Measurements from ENCODE around the gene MCIDAS. TPM values are rescaled to one million over a fixed set of nuclear protein-coding genes. Genes with fewer than 3 reads are reported as not detected.

MCIDAS gene
- total RNA-seq, 1 donor from 2014 or later: not detected

GRCh38 chr5:55218967-55219366, 8.1 kb downstream of the MCIDAS start:
- TF ChIP-seq, protein P1, sequence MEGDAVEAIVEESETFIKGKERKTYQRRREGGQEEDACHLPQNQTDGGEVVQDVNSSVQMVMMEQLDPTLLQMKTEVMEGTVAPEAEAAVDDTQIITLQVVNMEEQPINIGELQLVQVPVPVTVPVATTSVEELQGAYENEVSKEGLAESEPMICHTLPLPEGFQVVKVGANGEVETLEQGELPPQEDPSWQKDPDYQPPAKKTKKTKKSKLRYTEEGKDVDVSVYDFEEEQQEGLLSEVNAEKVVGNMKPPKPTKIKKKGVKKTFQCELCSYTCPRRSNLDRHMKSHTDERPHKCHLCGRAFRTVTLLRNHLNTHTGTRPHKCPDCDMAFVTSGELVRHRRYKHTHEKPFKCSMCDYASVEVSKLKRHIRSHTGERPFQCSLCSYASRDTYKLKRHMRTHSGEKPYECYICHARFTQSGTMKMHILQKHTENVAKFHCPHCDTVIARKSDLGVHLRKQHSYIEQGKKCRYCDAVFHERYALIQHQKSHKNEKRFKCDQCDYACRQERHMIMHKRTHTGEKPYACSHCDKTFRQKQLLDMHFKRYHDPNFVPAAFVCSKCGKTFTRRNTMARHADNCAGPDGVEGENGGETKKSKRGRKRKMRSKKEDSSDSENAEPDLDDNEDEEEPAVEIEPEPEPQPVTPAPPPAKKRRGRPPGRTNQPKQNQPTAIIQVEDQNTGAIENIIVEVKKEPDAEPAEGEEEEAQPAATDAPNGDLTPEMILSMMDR (IDR thresholded peaks at IDR 0.05; ENCODE audit: unreplicated experiment): no peak
- Mint-ChIP-seq H3K36me3 (ENCODE audit: low read depth, unreplicated experiment) (no peaks in the 10 kb centered on the region), H3K27me3 (ENCODE audit: unreplicated experiment) (peaks cover 12% of the 10 kb centered on the region), H3K4me3 (ENCODE audit: unreplicated experiment) (no peak overlapping the region), H3K9me3 (ENCODE audit: unreplicated experiment) (no peaks in the 10 kb centered on the region), H3K4me1 (ENCODE audit: unreplicated experiment) (peaks cover 16% of the 10 kb centered on the region), H3K27ac (ENCODE audit: unreplicated experiment) (no peak overlapping the region)
- DNase-seq (ENCODE audit: low spot score): no peak

DNA sequence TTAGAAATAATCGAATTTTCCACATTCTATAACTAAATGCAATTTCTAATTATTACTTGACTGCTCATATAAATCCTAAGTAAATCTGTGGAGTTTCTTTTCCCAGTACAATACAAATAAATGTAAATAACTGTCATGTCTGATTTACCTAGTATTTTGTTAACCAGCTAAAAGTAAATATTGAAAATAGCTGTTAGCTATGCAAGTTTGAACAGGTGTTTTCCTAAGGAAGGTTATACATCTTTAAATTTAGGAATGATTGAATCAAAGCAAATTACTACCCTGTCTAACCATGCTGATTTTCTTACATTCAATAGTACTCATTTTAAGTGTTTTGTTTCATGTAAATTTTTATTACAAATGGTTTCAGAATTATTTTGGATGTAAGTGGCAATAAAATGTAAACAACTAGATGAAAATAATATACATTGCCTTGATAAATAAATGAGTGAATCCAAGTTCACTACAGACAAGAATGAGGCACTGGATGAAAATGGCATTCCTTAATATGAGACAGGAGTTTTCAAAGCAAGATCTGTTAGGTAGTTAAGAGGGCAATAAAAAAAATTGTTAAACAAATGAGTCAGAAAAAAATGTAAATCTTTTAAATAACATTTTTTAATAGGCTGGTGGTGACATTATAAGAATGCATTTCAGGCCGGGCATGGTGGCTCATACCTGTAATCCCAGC, 15.8 kb downstream of the MCIDAS start:
- TF ChIP-seq, protein P1 (IDR thresholded peaks at IDR 0.05; ENCODE audit: unreplicated experiment): no peak
- no peak for DNase-seq (ENCODE audit: low spot score)
- no peak overlapping the region for H3K27ac Mint-ChIP-seq (ENCODE audit: unreplicated experiment)
- H3K9me3 Mint-ChIP-seq (ENCODE audit: unreplicated experiment): no peaks in the 10 kb centered on the region
- no peak overlapping the region for H3K4me3 Mint-ChIP-seq (ENCODE audit: unreplicated experiment)
- H3K27me3 Mint-ChIP-seq (ENCODE audit: unreplicated experiment): no peaks in the 10 kb centered on the region
- no peaks in the 10 kb centered on the region for H3K4me1 Mint-ChIP-seq (ENCODE audit: unreplicated experiment)
- no peaks in the 10 kb centered on the region for H3K36me3 Mint-ChIP-seq (ENCODE audit: low read depth, unreplicated experiment)

- Mint-ChIP-seq H3K36me3 (ENCODE audit: low read depth, unreplicated experiment) (no peaks in the 10 kb centered on the region), H3K4me3 (ENCODE audit: unreplicated experiment) (no peak overlapping the region), H3K27ac (ENCODE audit: unreplicated experiment) (no peak overlapping the region), H3K27me3 (ENCODE audit: unreplicated experiment) (peaks cover 1% of the 10 kb centered on the region), H3K9me3 (ENCODE audit: unreplicated experiment) (no peaks in the 10 kb centered on the region), H3K4me1 (ENCODE audit: unreplicated experiment) (no peaks in the 10 kb centered on the region)
- TF ChIP-seq, protein P1 (IDR thresholded peaks at IDR 0.05; ENCODE audit: unreplicated experiment): no peak
- DNase-seq (ENCODE audit: low spot score): no peak
These were observed 22.1 kb downstream of the MCIDAS start for GRCh38 chr5:55205001-55205400.

GRCh38 chr5:55191165-55191564, 36.0 kb downstream of the MCIDAS start:
- H3K9me3 Mint-ChIP-seq (ENCODE audit: unreplicated experiment): no peaks in the 10 kb centered on the region
- no peak for DNase-seq (ENCODE audit: low spot score)
- TF ChIP-seq, protein P1 (IDR thresholded peaks at IDR 0.05; ENCODE audit: unreplicated experiment): no peak
- no peaks in the 10 kb centered on the region for H3K36me3 Mint-ChIP-seq (ENCODE audit: low read depth, unreplicated experiment)
- no peaks in the 10 kb centered on the region for H3K4me1 Mint-ChIP-seq (ENCODE audit: unreplicated experiment)
- H3K4me3 Mint-ChIP-seq (ENCODE audit: unreplicated experiment): no peak overlapping the region
- no peaks in the 10 kb centered on the region for H3K27me3 Mint-ChIP-seq (ENCODE audit: unreplicated experiment)
- H3K27ac Mint-ChIP-seq (ENCODE audit: unreplicated experiment): no peak overlapping the region

DNA sequence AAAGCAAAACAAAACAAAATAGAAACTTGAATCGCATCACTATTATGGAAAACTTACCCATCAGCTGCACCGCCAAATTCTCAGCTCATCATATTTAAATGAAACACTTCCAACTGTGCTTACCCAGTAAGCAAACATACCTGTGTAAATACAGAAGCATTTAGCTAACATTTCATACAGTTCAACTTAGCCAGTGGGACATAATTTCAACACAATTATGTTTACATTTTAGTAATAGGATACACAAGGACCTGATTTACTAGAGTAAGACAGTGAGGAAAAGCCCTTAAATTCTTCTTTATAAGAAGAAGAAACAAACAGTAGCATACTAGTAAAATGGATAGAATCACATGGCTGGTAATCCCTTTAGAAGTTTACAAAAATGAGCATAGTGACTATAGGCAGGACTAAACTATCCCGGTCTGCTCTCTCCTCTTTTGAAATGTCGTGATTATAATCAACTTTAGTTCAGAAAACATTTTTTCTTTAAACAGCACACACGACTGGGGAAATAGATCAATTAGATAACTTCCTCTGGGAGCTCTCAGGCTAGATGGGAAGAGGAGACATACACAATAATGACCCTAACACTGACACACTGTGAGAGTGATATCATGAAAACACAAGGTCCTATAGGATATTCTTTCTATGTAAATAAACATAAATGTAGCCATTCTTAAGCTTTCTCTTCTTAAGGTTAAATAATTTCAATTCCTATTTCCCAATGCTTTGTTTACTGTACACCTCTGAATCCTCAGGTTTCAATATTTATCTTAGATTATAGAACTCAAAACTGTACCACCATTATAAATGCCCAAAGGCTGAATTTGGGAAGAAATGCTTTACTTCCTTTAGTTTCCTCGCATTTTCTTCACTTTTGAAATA, 38.2 kb downstream of the MCIDAS start:
- TF ChIP-seq, protein P1 (IDR thresholded peaks at IDR 0.05; ENCODE audit: unreplicated experiment): no peak
- DNase-seq (ENCODE audit: low spot score): no peak
- H3K36me3 Mint-ChIP-seq (ENCODE audit: low read depth, unreplicated experiment): no peaks in the 10 kb centered on the region
- H3K9me3 Mint-ChIP-seq (ENCODE audit: unreplicated experiment): no peaks in the 10 kb centered on the region
- H3K4me1 Mint-ChIP-seq (ENCODE audit: unreplicated experiment): no peaks in the 10 kb centered on the region
- no peak overlapping the region for H3K27ac Mint-ChIP-seq (ENCODE audit: unreplicated experiment)
- H3K27me3 Mint-ChIP-seq (ENCODE audit: unreplicated experiment): no peaks in the 10 kb centered on the region
- H3K4me3 Mint-ChIP-seq (ENCODE audit: unreplicated experiment): no peak overlapping the region

Data from endothelial cell (in vitro differentiated cells).